Chondrocyte (in vitro differentiated cells): ENCODE measurements around the gene CAAP1. TPM values are rescaled to one million over a fixed set of nuclear protein-coding genes. Genes with fewer than 3 reads are reported as not detected.

ENCODE experiments used
- DNase-seq: peaks from one replicate; pipeline ENCODE4 v3.0.0; 2021; ENCODE audit warnings: mixed read lengths, low spot score
- H3K27ac Mint-ChIP-seq: one replicate; pipeline ENCODE4 v1.8.0; 2021; ENCODE audit warnings: mild to moderate bottlenecking, moderate library complexity, mixed read lengths; ENCODE audit not compliant: unreplicated experiment
- H3K27me3 Mint-ChIP-seq: 2 replicates; pipeline ENCODE4 v1.8.0; 2021; ENCODE audit warnings: low read depth, mixed read lengths
- H3K36me3 Mint-ChIP-seq: 2 replicates; pipeline ENCODE4 v1.8.0; 2021; ENCODE audit warnings: low read depth, mixed read lengths
- H3K4me1 Mint-ChIP-seq: 2 replicates; pipeline ENCODE4 v1.8.0; 2021; ENCODE audit warnings: low read depth, mild to moderate bottlenecking, mixed read lengths
- H3K4me3 Mint-ChIP-seq: one replicate; pipeline ENCODE4 v1.8.0; 2021; ENCODE audit warnings: mild to moderate bottlenecking, moderate library complexity, mixed read lengths; ENCODE audit not compliant: unreplicated experiment
- H3K9me3 Mint-ChIP-seq: 2 replicates; pipeline ENCODE4 v1.8.0; 2021; ENCODE audit warnings: low read depth, mixed read lengths
- total RNA-seq: library from RNA; stranded (reverse); gene quantifications from 3 replicates; pipeline ENCODE4 v1.2.1, GENCODE V29; 2021
- TF ChIP-seq, protein P1 (sequence below): fragments of 200-600 bp; sonication (generic); IDR thresholded peaks from 2 replicates; pipeline ENCODE4 v1.5.0; 2021; ENCODE audit warnings: antibody characterized with exemption, mild to moderate bottlenecking, moderate library complexity

The CAAP1 gene
- total RNA-seq, 1 donor from 2014 or later, result 16.1 TPM

DNA sequence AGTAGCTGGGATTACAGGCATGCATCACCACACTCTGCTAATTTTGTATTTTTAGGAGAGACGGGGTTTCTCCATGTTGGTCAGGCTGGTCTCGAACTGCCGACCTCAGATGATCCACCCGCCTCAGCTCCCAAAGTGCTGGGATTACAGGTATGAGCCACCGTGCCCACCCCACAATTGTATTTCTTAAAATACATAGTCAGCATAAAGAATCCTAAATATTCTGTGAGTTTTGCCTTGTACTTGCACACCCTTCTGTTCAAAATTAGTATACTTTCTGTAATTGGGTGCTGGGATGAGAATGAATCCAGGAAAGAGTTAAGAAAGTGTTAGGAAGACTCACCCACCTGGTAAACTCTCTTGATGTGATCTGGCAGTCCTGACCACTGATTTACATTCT is 101.3 kb downstream of the CAAP1 start:
- no peak for DNase-seq
- Mint-ChIP-seq H3K36me3 (no peaks in the 10 kb centered on the region), H3K4me1 (peaks cover 9% of the 10 kb centered on the region), H3K27me3 (peaks cover 4% of the 10 kb centered on the region), H3K27ac (no peak overlapping the region), H3K4me3 (no peak overlapping the region), H3K9me3 (peaks cover 19% of the 10 kb centered on the region)
- TF ChIP-seq, protein P1, sequence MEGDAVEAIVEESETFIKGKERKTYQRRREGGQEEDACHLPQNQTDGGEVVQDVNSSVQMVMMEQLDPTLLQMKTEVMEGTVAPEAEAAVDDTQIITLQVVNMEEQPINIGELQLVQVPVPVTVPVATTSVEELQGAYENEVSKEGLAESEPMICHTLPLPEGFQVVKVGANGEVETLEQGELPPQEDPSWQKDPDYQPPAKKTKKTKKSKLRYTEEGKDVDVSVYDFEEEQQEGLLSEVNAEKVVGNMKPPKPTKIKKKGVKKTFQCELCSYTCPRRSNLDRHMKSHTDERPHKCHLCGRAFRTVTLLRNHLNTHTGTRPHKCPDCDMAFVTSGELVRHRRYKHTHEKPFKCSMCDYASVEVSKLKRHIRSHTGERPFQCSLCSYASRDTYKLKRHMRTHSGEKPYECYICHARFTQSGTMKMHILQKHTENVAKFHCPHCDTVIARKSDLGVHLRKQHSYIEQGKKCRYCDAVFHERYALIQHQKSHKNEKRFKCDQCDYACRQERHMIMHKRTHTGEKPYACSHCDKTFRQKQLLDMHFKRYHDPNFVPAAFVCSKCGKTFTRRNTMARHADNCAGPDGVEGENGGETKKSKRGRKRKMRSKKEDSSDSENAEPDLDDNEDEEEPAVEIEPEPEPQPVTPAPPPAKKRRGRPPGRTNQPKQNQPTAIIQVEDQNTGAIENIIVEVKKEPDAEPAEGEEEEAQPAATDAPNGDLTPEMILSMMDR, result no peak

Other genes starting within 250 kb of the CAAP1 start
- gene PLAA, start 54.4 kb upstream of the CAAP1 start, total RNA-seq, result 33.0 to 36.8 TPM (median 34.7 TPM) in 3 replicates
- 10.3 to 12.3 TPM (median 10.3 TPM) in 3 replicates for gene IFT74, start 63.6 kb upstream of the CAAP1 start, total RNA-seq
- not detected in 3 replicates for gene LRRC19, start 112.9 kb upstream of the CAAP1 start, total RNA-seq
- gene TEK, start 216.4 kb upstream of the CAAP1 start, total RNA-seq, result 0.89 to 2.8 TPM (median 2.7 TPM) in 3 replicates